Suprapubic skin (tissue), 3 donors: Measurements from ENCODE around the gene SYNJ2.

Experiments used
- CTCF ChIP-seq, 2 donors: fragments of 200-600 bp in 1 of 2; fragments of 450-650 bp in 1 of 2; sonication (generic) in 1 of 2; IDR thresholded peaks; one replicate each; pipeline ENCODE4 v1.5.1; 2016 to 2019; ENCODE audit warnings: antibody characterized with exemption in 2 of 2, mild to moderate bottlenecking in 1 of 2, moderate library complexity in 1 of 2
- EP300 ChIP-seq: sonication (generic); formaldehyde crosslinking; IDR thresholded peaks from one replicate; pipeline ENCODE4 v1.6.1; 2017; ENCODE audit warnings: antibody characterized with exemption

GRCh38 chr6:157953580-157954091 is 28.0 kb upstream of the SYNJ2 start:
- TF ChIP-seq CTCF (IDR thresholded peaks at IDR 0.05) (no peak), EP300 (no peak)
